ENCODE results near the gene MORN1. TPM values are rescaled to one million over a fixed set of nuclear protein-coding genes. Genes with fewer than 3 reads are reported as not detected.
"Not testable (repeated sequence)": the region's sequence is repeated elsewhere in the genome, so short reads cannot be mapped to it uniquely, and the experiment has no call there.

MORN1 gene
- total and polyA plus RNA-seq, 4 donors: 2.3 to 6.9 (median 3.6) TPM

DNA sequence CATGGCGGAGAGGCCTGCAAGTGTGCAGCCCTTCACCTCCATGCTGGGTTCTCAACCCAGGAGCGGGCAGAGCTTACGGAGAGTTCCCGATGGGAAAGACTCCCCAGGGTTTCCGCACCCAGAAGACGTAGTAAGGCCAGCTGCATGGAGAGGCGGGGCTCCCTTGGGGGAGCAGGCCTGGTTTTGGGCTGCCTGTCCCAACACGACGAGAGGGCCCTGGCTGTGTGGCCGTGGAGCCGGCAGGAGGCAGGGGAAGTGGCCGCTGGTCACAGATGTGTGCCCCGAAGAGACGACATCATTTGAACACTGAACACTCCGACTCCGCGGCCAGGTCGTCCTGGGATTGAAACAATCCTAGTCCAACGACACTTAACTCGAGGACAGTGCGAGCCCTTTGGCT, 57.0 kb downstream of the MORN1 start:
- Histone ChIP-seq H3K4me3 (ENCODE audit: low read depth in 1 of 3, low read length in 3 of 3) (no peak overlapping the region), H3K36me3 (ENCODE audit: control insufficient read depth in 4 of 4, insufficient read depth in 3 of 4, low read depth in 1 of 4, low read length in 3 of 4) (no peaks in the 10 kb centered on the region), H3K27me3 (ENCODE audit: control insufficient read depth in 4 of 4, insufficient read depth in 4 of 4, low read length in 3 of 4) (no peaks in the 10 kb centered on the region), H3K27ac (ENCODE audit: low read depth in 1 of 2, low read length in 2 of 2) (no peak overlapping the region), H3K9ac (ENCODE audit: low read depth in 1 of 2, low read length in 2 of 2) (no peak overlapping the region), H3K4me1 (ENCODE audit: control insufficient read depth in 4 of 4, insufficient read depth in 4 of 4, low read length in 3 of 4) (no peaks in the 10 kb centered on the region), H3K9me3 (ENCODE audit: control insufficient read depth in 4 of 4, low read length in 3 of 4) (no peaks in the 10 kb centered on the region)
- TF ChIP-seq, protein P1, sequence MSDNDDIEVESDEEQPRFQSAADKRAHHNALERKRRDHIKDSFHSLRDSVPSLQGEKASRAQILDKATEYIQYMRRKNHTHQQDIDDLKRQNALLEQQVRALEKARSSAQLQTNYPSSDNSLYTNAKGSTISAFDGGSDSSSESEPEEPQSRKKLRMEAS (IDR thresholded peaks at IDR 0.05): no peak
- TF ChIP-seq, protein P2, sequence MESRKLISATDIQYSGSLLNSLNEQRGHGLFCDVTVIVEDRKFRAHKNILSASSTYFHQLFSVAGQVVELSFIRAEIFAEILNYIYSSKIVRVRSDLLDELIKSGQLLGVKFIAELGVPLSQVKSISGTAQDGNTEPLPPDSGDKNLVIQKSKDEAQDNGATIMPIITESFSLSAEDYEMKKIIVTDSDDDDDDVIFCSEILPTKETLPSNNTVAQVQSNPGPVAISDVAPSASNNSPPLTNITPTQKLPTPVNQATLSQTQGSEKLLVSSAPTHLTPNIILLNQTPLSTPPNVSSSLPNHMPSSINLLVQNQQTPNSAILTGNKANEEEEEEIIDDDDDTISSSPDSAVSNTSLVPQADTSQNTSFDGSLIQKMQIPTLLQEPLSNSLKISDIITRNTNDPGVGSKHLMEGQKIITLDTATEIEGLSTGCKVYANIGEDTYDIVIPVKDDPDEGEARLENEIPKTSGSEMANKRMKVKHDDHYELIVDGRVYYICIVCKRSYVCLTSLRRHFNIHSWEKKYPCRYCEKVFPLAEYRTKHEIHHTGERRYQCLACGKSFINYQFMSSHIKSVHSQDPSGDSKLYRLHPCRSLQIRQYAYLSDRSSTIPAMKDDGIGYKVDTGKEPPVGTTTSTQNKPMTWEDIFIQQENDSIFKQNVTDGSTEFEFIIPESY (IDR thresholded peaks at IDR 0.05): no peak
- no peak for TF ChIP-seq FOXA2 (IDR thresholded peaks at IDR 0.05)
- TF ChIP-seq RXRA (IDR thresholded peaks at IDR 0.05): no peak
- no peak for TF ChIP-seq SP1 (IDR thresholded peaks at IDR 0.05)
- TF ChIP-seq, protein P3, sequence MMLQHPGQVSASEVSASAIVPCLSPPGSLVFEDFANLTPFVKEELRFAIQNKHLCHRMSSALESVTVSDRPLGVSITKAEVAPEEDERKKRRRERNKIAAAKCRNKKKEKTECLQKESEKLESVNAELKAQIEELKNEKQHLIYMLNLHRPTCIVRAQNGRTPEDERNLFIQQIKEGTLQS (IDR thresholded peaks at IDR 0.05): no peak
- no peak for TF ChIP-seq RAD21 (IDR thresholded peaks at IDR 0.05)
- TF ChIP-seq FOXA1 (IDR thresholded peaks at IDR 0.05): no peak
- TF ChIP-seq, protein P4, sequence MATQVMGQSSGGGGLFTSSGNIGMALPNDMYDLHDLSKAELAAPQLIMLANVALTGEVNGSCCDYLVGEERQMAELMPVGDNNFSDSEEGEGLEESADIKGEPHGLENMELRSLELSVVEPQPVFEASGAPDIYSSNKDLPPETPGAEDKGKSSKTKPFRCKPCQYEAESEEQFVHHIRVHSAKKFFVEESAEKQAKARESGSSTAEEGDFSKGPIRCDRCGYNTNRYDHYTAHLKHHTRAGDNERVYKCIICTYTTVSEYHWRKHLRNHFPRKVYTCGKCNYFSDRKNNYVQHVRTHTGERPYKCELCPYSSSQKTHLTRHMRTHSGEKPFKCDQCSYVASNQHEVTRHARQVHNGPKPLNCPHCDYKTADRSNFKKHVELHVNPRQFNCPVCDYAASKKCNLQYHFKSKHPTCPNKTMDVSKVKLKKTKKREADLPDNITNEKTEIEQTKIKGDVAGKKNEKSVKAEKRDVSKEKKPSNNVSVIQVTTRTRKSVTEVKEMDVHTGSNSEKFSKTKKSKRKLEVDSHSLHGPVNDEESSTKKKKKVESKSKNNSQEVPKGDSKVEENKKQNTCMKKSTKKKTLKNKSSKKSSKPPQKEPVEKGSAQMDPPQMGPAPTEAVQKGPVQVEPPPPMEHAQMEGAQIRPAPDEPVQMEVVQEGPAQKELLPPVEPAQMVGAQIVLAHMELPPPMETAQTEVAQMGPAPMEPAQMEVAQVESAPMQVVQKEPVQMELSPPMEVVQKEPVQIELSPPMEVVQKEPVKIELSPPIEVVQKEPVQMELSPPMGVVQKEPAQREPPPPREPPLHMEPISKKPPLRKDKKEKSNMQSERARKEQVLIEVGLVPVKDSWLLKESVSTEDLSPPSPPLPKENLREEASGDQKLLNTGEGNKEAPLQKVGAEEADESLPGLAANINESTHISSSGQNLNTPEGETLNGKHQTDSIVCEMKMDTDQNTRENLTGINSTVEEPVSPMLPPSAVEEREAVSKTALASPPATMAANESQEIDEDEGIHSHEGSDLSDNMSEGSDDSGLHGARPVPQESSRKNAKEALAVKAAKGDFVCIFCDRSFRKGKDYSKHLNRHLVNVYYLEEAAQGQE (IDR thresholded peaks at IDR 0.05): no peak
- TF ChIP-seq NR2F2 (IDR thresholded peaks at IDR 0.05): no peak
- no peak for TF ChIP-seq EGR1 (IDR thresholded peaks at IDR 0.05; ENCODE audit: low read depth in 2 of 2)
- WGBS: 96% methylated on average over 21 of the region's 21 CpGs
- DNase-seq (ENCODE audit: low spot score): no peak

DNA sequence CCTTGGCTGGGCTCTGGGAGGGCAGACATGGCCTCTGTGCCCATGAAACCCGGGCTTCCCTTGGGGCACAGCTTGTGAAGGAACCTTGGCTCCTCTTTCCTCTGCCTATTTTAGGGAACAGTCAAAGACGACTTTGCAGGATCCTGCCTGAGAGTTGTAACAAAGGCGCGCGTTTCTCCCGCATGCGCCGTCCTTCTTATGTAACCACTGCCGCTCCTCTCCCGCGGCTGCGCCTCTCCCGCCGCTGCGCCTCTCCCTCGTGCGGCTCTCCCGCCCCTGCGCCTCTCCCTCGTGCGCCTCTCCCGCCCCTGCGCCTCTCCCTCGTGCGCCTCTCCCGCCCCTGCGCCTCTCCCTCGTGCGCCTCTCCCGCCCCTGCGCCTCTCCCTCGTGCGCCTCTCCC, 59.8 kb downstream of the MORN1 start:
- H3K36me3 ChIP-seq (ENCODE audit: control insufficient read depth in 4 of 4, insufficient read depth in 3 of 4, low read depth in 1 of 4, low read length in 3 of 4); H3K27ac ChIP-seq (ENCODE audit: low read depth in 1 of 2, low read length in 2 of 2); H3K9me3 ChIP-seq (ENCODE audit: control insufficient read depth in 4 of 4, low read length in 3 of 4); DNase-seq (ENCODE audit: low spot score); H3K4me1 ChIP-seq (ENCODE audit: control insufficient read depth in 4 of 4, insufficient read depth in 4 of 4, low read length in 3 of 4); H3K27me3 ChIP-seq (ENCODE audit: control insufficient read depth in 4 of 4, insufficient read depth in 4 of 4, low read length in 3 of 4); H3K4me3 ChIP-seq (ENCODE audit: low read depth in 1 of 3, low read length in 3 of 3); H3K9ac ChIP-seq (ENCODE audit: low read depth in 1 of 2, low read length in 2 of 2): not testable (repeated sequence)
- WGBS: 95% methylated on average over 31 of the region's 33 CpGs

DNA sequence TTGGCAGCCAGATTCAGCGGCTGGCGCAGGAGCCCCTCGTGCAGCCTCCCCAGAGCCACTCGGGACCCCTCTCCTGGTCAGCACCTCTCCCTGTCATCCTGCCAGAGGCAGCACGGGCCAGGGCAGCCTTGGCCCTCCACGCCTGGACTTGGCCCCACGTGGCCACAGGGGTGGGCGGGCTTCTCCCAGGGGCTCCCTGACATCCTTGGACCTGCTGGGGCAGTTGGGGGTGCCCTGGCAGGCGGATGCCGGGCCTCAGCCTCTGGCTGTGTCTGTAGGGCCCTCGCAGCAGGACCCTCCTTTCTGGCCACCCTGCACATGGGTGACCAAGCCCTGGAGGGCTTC, 60.2 kb downstream of the MORN1 start:
- Histone ChIP-seq H3K9ac (ENCODE audit: low read depth in 1 of 2, low read length in 2 of 2) (no peak overlapping the region), H3K4me1 (ENCODE audit: control insufficient read depth in 4 of 4, insufficient read depth in 4 of 4, low read length in 3 of 4) (no peaks in the 10 kb centered on the region), H3K4me3 (ENCODE audit: low read depth in 1 of 3, low read length in 3 of 3) (no peak overlapping the region), H3K9me3 (ENCODE audit: control insufficient read depth in 4 of 4, low read length in 3 of 4) (no peaks in the 10 kb centered on the region), H3K27ac (ENCODE audit: low read depth in 1 of 2, low read length in 2 of 2) (no peak overlapping the region), H3K36me3 (ENCODE audit: control insufficient read depth in 4 of 4, insufficient read depth in 3 of 4, low read depth in 1 of 4, low read length in 3 of 4) (no peaks in the 10 kb centered on the region), H3K27me3 (ENCODE audit: control insufficient read depth in 4 of 4, insufficient read depth in 4 of 4, low read length in 3 of 4) (no peaks in the 10 kb centered on the region)
- DNase-seq (ENCODE audit: low spot score): no peak
- WGBS: 89% methylated on average over 11 of the region's 11 CpGs
- TF ChIP-seq TAF1 (conservative IDR thresholded peaks at IDR 0.05) (no peak), YY1 (IDR thresholded peaks at IDR 0.05) (no peak), GABPA (IDR thresholded peaks at IDR 0.05 in 1 of 2, conservative IDR thresholded peaks at IDR 0.05 in 1 of 2) (no peak), RXRA (IDR thresholded peaks at IDR 0.05) (no peak), FOXA1 (IDR thresholded peaks at IDR 0.05) (no peak), FOXA2 (IDR thresholded peaks at IDR 0.05) (no peak)
- TF ChIP-seq, protein P2 (IDR thresholded peaks at IDR 0.05): no peak
- TF ChIP-seq, protein P5, sequence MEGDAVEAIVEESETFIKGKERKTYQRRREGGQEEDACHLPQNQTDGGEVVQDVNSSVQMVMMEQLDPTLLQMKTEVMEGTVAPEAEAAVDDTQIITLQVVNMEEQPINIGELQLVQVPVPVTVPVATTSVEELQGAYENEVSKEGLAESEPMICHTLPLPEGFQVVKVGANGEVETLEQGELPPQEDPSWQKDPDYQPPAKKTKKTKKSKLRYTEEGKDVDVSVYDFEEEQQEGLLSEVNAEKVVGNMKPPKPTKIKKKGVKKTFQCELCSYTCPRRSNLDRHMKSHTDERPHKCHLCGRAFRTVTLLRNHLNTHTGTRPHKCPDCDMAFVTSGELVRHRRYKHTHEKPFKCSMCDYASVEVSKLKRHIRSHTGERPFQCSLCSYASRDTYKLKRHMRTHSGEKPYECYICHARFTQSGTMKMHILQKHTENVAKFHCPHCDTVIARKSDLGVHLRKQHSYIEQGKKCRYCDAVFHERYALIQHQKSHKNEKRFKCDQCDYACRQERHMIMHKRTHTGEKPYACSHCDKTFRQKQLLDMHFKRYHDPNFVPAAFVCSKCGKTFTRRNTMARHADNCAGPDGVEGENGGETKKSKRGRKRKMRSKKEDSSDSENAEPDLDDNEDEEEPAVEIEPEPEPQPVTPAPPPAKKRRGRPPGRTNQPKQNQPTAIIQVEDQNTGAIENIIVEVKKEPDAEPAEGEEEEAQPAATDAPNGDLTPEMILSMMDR (IDR thresholded peaks at IDR 0.05; ENCODE audit: low read depth, low read length, missing input control): no peak

Data from liver (tissue), 9 donors.